Limb (tissue), 2 donors: Measurements from ENCODE around the gene PSRC1.

Experiments used
- DNase-seq, 2 donors: peaks; one replicate each; pipeline ENCODE4 v3.0.0-alpha.2; 2016; ENCODE audit errors: extremely low spot score in 2 of 2

PSRC1 gene

GRCh38 chr1:109258481-109259466, 24.2 kb downstream of the PSRC1 start:
- no peak for DNase-seq

DNA sequence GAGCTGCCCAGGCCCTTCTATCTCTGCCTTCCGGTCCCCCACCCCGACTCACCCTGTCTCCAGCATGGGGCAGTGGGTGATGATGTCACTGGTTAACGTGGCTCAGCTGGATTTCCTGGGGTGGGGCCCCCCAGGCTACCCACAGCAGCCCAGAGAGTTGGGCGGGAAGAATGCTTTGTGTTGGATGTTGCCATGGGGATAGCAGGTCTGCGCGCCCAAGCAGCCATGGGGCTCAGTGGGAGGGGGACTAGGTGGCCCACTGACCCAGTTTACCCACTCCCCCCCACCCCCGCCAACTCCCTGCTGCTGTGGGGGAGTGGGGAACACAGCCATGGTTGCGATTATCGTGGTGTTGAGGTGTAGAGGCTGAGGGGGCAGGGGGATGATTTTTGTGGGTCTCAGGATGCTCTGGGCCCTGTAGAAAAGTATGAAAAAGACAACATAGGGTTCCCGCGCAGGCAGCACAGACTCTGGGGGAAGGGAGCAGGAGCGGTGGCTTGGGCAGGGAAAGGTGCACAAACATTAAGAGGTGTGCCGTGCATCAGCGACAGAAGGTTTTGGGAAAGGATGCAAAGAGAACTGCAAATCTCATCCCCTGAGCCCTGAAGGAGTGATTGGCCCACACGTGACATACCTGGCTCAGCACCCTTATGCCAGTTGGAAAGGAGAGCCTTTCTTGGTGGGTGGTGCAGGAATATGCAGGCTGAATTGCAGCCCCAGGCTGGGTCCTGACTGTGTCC, 25.1 kb downstream of the PSRC1 start:
- DNase-seq: peak in 1 of 2 donors; percentile 34

- no peak for DNase-seq
Observed at GRCh38 chr1:109256971-109257681, 25.8 kb downstream of the PSRC1 start.

- no peak for DNase-seq
Observed at GRCh38 chr1:109256085-109256484, 26.9 kb downstream of the PSRC1 start.

GRCh38 chr1:109255678-109256077, 27.3 kb downstream of the PSRC1 start:
- DNase-seq: peak in 1 of 2 donors; percentile 43

- DNase-seq: peak in 1 of 2 donors; percentile 63
Observed at GRCh38 chr1:109255097-109255651, 27.8 kb downstream of the PSRC1 start.

DNA sequence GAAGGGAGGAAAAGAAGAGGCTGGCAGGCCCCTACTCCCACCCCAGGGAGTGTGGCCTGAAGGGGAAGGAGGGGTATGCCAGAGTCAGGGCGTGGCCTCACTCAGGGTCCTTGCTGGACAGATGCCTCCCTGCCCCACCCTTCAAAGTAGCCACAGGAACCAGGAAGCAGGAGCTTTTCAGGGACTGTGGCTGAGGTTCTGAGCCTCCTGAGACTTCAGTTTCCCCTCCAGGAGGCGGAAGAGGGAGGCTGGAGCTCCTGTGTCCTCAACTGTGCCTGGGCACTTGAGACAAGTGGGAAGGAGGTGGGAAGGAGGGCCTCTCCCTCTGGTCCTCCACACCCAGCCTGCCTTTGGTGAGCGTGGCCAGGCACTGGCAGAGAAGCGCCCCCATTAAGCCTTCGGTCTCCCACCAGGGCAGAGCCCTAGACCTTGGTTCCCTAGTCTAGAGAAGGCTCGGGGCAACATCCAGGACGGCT, 28.3 kb downstream of the PSRC1 start:
- DNase-seq: peak in 1 of 2 donors; percentile 31

DNA sequence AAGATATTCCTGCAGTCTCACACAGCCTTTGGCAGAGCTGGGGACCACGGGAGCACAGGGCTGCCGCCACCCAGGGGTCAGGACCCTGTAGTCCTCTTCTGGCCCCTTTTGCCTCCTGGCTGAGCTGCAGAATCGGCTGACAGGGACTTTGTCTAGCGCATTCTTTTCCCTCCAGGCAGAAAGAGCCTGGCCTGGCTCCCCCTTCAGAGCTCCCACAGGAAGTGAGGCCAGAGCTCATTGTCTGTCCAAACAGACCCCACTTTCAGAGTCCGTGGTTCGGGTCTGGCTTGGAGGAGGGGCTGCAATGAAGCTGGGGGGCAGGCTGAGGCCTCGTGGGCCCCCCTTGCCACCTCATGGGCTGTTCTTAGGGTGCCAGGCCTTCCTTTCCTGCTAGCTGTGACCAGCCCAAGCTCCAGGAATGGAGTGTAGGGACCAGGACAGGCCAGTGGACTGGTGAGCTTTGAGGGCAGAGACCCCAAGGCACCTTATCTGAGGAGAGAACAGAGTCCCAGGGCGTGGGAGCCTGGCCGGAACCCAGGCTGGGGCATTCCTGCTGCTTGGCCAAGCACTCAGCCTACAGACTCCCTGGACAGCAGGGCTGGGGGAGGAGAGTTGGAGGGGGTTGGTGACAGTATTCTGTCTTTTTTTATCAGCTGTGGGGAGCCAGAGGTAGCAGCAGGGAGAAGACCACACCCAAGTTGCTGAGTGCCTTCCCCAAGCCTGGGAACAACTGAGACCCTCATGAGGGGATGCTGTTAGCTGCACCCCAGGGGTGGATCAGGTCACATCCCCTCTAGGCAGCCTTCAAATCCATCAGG, 28.9 kb downstream of the PSRC1 start:
- DNase-seq: peak in 1 of 2 donors; percentile 63

DNA sequence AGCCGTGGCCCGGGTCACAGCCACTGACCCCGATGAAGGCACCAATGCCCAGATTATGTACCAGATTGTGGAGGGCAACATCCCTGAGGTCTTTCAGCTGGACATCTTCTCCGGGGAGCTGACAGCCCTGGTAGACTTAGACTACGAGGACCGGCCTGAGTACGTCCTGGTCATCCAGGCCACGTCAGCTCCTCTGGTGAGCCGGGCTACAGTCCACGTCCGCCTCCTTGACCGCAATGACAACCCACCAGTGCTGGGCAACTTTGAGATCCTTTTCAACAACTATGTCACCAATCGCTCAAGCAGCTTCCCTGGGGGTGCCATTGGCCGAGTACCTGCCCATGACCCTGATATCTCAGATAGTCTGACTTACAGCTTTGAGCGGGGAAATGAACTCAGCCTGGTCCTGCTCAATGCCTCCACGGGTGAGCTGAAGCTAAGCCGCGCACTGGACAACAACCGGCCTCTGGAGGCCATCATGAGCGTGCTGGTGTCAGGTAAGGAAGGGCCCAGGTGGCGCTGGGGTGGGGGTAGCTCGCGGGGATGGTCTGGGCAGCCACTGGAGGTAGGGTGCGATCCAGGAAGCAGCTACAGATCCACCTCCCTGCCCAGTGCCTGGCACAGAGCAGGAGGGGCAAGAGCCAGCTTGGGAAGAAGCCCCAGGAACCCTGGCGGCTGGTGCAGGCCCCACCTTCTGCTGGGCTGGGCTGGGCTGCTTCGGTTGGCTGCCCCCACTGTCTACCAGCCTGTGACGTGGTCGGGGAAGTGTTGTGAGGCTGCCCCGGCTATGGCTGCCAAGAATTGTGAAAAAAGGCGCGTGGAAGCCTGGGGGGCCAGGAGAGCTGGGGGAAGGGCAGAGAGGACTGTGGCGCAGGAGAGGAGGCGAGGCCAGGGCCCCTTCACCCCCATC, 29.8 kb downstream of the PSRC1 start:
- DNase-seq: peak; percentile 50 to 74

DNA sequence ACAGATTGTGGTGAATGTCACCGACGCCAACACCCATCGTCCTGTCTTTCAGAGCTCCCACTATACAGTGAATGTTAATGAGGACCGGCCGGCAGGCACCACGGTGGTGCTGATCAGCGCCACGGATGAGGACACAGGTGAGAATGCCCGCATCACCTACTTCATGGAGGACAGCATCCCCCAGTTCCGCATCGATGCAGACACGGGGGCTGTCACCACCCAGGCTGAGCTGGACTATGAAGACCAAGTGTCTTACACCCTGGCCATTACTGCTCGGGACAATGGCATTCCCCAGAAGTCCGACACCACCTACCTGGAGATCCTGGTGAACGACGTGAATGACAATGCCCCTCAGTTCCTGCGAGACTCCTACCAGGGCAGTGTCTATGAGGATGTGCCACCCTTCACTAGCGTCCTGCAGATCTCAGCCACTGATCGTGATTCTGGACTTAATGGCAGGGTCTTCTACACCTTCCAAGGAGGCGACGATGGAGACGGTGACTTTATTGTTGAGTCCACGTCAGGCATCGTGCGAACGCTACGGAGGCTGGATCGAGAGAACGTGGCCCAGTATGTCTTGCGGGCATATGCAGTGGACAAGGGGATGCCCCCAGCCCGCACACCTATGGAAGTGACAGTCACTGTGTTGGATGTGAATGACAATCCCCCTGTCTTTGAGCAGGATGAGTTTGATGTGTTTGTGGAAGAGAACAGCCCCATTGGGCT, 30.6 kb downstream of the PSRC1 start:
- no peak for DNase-seq

DNA sequence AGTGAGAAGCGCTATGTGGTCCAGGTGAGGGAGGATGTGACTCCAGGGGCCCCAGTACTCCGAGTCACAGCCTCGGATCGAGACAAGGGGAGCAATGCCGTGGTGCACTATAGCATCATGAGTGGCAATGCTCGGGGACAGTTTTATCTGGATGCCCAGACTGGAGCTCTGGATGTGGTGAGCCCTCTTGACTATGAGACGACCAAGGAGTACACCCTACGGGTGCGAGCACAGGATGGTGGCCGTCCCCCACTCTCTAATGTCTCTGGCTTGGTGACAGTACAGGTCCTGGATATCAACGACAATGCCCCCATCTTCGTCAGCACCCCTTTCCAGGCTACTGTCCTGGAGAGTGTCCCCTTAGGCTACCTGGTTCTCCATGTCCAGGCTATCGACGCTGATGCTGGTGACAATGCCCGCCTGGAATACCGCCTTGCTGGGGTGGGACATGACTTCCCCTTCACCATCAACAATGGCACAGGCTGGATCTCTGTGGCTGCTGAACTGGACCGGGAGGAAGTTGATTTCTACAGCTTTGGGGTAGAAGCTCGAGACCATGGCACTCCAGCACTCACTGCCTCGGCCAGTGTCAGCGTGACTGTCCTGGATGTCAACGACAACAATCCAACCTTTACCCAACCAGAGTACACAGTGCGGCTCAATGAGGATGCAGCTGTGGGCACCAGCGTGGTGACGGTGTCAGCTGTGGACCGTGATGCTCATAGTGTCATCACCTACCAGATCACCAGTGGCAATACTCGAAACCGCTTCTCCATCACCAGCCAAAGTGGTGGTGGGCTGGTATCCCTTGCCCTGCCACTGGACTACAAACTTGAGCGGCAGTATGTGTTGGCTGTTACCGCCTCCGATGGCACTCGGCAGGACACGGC, 31.4 kb downstream of the PSRC1 start:
- no peak for DNase-seq

DNA sequence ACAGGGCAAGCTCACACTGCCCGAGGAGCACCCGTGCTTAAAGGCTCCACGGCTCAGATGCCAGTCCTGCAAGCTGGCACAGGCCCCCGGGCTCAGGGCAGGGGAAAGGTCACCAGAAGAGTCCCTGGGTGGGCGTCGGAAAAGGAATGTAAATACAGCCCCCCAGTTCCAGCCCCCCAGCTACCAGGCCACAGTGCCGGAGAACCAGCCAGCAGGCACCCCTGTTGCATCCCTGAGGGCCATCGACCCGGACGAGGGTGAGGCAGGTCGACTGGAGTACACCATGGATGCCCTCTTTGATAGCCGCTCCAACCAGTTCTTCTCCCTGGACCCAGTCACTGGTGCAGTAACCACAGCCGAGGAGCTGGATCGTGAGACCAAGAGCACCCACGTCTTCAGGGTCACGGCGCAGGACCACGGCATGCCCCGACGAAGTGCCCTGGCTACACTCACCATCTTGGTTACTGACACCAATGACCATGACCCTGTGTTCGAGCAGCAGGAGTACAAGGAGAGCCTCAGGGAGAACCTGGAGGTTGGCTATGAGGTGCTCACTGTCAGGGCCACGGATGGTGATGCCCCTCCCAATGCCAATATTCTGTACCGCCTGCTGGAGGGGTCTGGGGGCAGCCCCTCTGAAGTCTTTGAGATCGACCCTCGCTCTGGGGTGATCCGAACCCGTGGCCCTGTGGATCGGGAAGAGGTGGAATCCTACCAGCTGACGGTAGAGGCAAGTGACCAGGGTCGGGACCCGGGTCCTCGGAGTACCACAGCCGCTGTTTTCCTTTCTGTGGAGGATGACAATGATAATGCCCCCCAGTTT, 32.3 kb downstream of the PSRC1 start:
- DNase-seq: peak in 1 of 2 donors; percentile 16

DNA sequence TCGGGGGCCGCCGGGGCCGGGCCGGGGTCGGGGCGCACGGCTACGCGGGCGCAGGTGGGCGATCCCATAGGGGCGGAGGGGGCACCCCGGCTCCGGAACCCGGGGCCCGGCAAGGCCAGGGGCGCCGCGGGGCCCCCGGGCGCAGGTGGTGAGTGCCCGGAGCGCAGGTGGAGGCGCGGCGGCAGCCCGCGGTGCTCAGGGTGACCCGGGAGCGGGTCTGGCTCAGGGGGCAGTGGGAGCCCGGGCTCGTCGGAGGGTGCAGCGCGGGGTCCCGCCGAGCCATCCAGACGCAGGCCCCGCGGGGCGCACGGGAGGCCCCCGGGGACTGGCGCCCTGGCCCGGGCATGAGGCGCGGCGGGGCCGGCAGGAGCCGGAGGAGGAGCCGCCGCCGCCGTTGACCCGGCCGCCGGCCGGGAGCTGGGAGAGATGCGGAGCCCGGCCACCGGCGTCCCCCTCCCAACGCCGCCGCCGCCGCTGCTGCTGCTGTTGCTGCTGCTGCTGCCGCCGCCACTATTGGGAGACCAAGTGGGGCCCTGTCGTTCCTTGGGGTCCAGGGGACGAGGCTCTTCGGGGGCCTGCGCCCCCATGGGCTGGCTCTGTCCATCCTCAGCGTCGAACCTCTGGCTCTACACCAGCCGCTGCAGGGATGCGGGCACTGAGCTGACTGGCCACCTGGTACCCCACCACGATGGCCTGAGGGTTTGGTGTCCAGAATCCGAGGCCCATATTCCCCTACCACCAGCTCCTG, 33.1 kb downstream of the PSRC1 start:
- DNase-seq: peak in 1 of 2 donors; percentile 48

DNA sequence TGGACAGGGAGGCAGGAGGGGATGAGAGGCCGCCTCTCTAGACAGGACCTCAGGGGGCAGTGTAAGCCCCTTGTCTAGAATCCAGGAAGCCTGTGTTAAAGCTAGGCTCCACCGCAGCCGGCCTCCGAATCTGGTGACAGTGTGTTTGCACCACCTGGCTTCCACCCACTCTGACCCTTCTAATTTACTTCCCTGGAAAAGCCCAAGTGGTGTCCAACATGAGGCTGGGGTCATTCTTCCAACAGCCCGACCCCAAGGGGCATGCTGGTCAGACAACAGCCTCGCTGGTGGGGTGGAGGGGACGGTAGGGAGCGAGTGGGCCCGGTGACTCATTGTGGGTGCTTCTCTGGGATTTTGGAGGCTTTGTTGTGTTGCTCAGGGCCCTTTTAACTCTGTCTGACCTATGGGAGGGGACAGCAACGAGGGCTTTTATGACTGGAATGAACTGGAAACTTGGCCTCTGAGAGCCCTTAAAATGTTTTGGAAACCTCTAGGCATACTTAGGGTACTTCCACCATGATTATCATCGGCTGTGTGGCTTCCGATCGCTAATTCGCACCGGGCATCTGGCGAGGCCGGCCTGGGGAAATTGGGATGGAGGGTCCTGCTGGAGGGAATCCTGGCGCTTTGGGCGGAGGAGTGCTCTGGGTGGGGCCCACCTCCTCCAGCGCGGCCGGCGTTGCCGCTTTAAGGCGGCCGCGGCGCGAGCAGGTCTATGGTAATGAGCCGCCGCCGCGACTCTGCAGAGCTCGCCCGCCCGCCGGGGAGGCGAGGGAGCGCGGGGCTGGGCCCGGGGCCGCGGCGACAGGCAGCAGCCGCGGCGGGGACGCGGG, 33.9 kb downstream of the PSRC1 start, which contains the start of gene CELSR2:
TSS of gene CELSR2 (plus strand) at position 743 of the 833 bp plus-strand sequence. CDS start 541 bp downstream, outside the sequence.
- peak; percentile 66 to 81 for DNase-seq

DNA sequence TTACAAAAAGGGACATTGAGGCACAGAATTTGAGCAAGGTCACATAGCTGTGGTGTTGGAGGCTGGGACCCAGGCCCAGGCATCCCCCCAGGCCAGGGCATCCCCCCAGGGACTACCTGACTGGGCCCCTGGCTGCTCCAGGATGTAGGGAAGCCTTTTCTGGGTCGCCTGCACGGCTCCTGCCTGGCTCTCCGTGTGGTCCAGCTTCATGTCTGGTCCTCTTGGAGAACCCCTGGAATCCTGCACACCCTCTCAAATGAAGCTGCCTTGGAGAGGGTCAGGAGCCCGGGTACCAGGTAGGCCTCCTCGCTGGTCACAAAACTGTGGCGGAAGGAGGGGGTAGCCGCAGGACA, 34.5 kb downstream of the PSRC1 start:
- DNase-seq: peak in 1 of 2 donors; percentile 26
